ENCODE measurements around the gene COL4A6. TPM values are rescaled to one million over a fixed set of nuclear protein-coding genes. Genes with fewer than 3 reads are reported as not detected.

COL4A6 gene
- polyA plus RNA-seq, 1 donor = 6.8 TPM

- H3K9me3 ChIP-seq (ENCODE audit: control insufficient read depth, low read depth, low read length) = no peaks in the 10 kb centered on the region
- WGBS (ENCODE audit: insufficient coverage, low lambda C conversion rate) = no CpG with 5 or more reads among the region's 2 CpGs
- H3K4me1 ChIP-seq (ENCODE audit: control insufficient read depth, insufficient read depth, low read length) = no peaks in the 10 kb centered on the region
- no peaks in the 10 kb centered on the region for H3K36me3 ChIP-seq (ENCODE audit: control insufficient read depth, insufficient read depth, low read length)
- no peak overlapping the region for H3K4me3 ChIP-seq (ENCODE audit: low read length)
- H3K27ac ChIP-seq (ENCODE audit: low read length) = no peak overlapping the region
- peak in 1 of 2 donors; percentile 2 for DNase-seq
- H3K27me3 ChIP-seq (ENCODE audit: control insufficient read depth, insufficient read depth, low read length) = peaks cover 4% of the 10 kb centered on the region
These were observed 4.8 kb upstream of the COL4A6 start for GRCh38 chrX:108442901-108443464.

DNA sequence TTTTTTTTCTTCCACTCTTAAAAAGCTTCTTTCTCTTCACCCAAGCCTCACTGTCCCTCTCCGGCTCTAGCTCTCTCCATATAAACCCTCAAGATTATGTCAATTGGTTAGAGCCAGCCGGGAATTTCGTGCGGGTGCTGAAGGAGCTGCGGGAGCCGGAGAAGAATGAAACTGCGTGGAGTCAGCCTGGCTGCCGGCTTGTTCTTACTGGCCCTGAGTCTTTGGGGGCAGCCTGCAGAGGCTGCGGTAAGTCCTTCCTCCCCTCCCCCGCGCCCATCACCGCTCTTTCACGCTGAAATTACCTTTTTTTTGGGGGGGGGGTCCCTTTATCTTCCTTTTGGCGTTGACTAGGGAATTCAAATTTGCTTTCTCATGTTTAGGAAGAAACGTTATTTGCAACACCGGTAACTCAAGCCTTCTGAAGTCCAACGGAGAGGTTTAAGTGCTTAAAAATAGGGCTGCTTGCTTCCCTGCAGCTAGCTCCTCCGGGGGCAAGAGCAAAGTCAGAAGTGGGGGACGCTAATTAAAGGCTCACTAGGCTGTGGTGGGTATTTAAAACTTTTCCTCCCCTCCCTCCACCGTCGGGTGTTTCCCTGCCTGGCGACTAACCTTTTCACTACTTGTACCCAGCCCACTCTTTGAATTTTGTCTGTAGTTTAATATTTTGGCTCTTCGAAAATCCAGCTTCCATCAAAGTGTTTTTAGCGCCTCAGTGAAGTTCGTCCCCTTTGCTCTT is 1.9 kb upstream of the COL4A6 start:
- Histone ChIP-seq H3K9me3 (ENCODE audit: control insufficient read depth, low read depth, low read length) (no peaks in the 10 kb centered on the region), H3K36me3 (ENCODE audit: control insufficient read depth, insufficient read depth, low read length) (no peaks in the 10 kb centered on the region), H3K4me3 (ENCODE audit: low read length) (peak overlapping the region; percentile 60), H3K27me3 (ENCODE audit: control insufficient read depth, insufficient read depth, low read length) (peaks cover 5% of the 10 kb centered on the region), H3K27ac (ENCODE audit: low read length) (peak overlapping the region; percentile 30), H3K4me1 (ENCODE audit: control insufficient read depth, insufficient read depth, low read length) (no peaks in the 10 kb centered on the region)
- DNase-seq = no peak
- no CpG with 5 or more reads among the region's 25 CpGs for whole genome bisulfite sequencing (ENCODE audit: insufficient coverage, low lambda C conversion rate)

DNA sequence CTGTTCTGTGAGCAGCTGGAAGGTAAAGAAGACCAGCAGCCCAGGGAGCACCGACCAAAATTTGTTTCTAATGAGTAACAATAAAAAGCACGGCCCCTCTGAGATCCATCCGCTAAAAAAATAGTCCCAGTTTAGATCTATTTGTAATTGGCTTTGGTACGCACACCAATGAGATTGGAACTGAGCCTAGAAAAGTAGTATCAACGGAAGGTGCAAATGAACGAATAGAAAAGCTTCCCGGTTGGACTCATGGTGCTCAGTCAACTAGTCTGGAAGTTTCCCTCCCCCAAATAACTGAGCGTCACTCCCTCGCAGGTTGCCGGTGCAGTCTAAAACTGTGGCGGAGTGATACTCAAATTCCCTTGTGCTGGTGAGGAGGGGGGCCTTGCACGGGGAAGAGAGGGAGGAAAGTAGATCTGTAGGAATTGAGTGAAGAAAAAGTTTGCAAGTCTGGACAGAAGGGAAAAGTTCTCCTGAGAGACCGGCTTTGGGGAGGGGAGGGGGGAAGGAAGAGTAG is 1.3 kb upstream of the COL4A6 start, which contains the start of gene COL4A5:
Gene COL4A5 (plus strand): TSS at position 413 of the 517 bp plus-strand sequence. CDS start 288 bp downstream, outside the sequence.
- Histone ChIP-seq H3K4me3 (ENCODE audit: low read length) (peak within 1 kb of the TSS; percentile 60), H3K27ac (ENCODE audit: low read length) (peak within 1 kb of the TSS; percentile 30), H3K27me3 (ENCODE audit: control insufficient read depth, insufficient read depth, low read length) (peaks cover 5% of the 10 kb centered on the region), H3K36me3 (ENCODE audit: control insufficient read depth, insufficient read depth, low read length) (no peaks in the 10 kb centered on the region), H3K4me1 (ENCODE audit: control insufficient read depth, insufficient read depth, low read length) (no peaks in the 10 kb centered on the region), H3K9me3 (ENCODE audit: control insufficient read depth, low read depth, low read length) (no peaks in the 10 kb centered on the region)
- peak; percentile 24 to 77 for DNase-seq
- WGBS (ENCODE audit: insufficient coverage, low lambda C conversion rate) = no CpG with 5 or more reads among the region's 13 CpGs

- Histone ChIP-seq H3K27ac (ENCODE audit: low read length) (no peak overlapping the region), H3K9me3 (ENCODE audit: control insufficient read depth, low read depth, low read length) (no peaks in the 10 kb centered on the region), H3K36me3 (ENCODE audit: control insufficient read depth, insufficient read depth, low read length) (no peaks in the 10 kb centered on the region), H3K4me1 (ENCODE audit: control insufficient read depth, insufficient read depth, low read length) (no peaks in the 10 kb centered on the region), H3K27me3 (ENCODE audit: control insufficient read depth, insufficient read depth, low read length) (peaks cover 5% of the 10 kb centered on the region), H3K4me3 (ENCODE audit: low read length) (peak overlapping the region; percentile 33)
- DNase-seq = peak in 1 of 2 donors; percentile 5
- WGBS (ENCODE audit: insufficient coverage, low lambda C conversion rate) = no CpG with 5 or more reads among the region's 20 CpGs
These were observed 693 bp downstream of the COL4A6 start for GRCh38 chrX:108437349-108438109.

DNA sequence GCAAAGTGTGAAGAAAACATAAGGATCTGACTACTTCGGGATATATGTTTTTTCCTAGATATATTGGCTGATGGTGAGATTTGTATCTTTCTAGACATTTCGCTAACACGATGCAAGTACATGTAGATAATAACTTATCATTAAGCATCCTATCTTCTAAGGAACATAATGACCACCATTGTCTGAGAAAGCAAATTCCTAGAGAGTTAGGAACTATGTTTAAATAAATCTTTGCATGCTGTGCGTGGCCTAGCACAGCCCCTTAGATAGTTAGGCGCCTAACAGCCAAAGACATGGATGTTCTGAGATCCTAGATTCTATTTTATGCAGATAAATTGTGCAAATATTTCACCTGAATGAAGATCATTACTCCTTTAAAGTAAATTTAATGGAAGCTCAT is 3.0 kb downstream of the COL4A6 start:
- H3K9me3 ChIP-seq (ENCODE audit: control insufficient read depth, low read depth, low read length) = no peaks in the 10 kb centered on the region
- peaks cover 5% of the 10 kb centered on the region for H3K27me3 ChIP-seq (ENCODE audit: control insufficient read depth, insufficient read depth, low read length)
- no peak for DNase-seq
- H3K4me3 ChIP-seq (ENCODE audit: low read length) = no peak overlapping the region
- 60% methylated on average over 2 of the region's 5 CpGs for WGBS (ENCODE audit: insufficient coverage, low lambda C conversion rate)
- no peaks in the 10 kb centered on the region for H3K4me1 ChIP-seq (ENCODE audit: control insufficient read depth, insufficient read depth, low read length)
- H3K27ac ChIP-seq (ENCODE audit: low read length) = no peak overlapping the region
- H3K36me3 ChIP-seq (ENCODE audit: control insufficient read depth, insufficient read depth, low read length) = no peaks in the 10 kb centered on the region

- H3K27ac ChIP-seq (ENCODE audit: low read length) = no peak overlapping the region
- WGBS (ENCODE audit: insufficient coverage, low lambda C conversion rate) = no CpG with 5 or more reads among the region's 1 CpG
- no peaks in the 10 kb centered on the region for H3K9me3 ChIP-seq (ENCODE audit: control insufficient read depth, low read depth, low read length)
- no peaks in the 10 kb centered on the region for H3K27me3 ChIP-seq (ENCODE audit: control insufficient read depth, insufficient read depth, low read length)
- no peak for DNase-seq
- no peaks in the 10 kb centered on the region for H3K4me1 ChIP-seq (ENCODE audit: control insufficient read depth, insufficient read depth, low read length)
- H3K4me3 ChIP-seq (ENCODE audit: low read length) = no peak overlapping the region
- H3K36me3 ChIP-seq (ENCODE audit: control insufficient read depth, insufficient read depth, low read length) = no peaks in the 10 kb centered on the region
These were observed 12.0 kb downstream of the COL4A6 start for GRCh38 chrX:108426262-108426661.

GRCh38 chrX:108420481-108420880 is 17.7 kb downstream of the COL4A6 start:
- H3K27me3 ChIP-seq (ENCODE audit: control insufficient read depth, insufficient read depth, low read length) = no peaks in the 10 kb centered on the region
- no peak overlapping the region for H3K4me3 ChIP-seq (ENCODE audit: low read length)
- no CpG with 5 or more reads among the region's 1 CpG for WGBS (ENCODE audit: insufficient coverage, low lambda C conversion rate)
- no peak overlapping the region for H3K27ac ChIP-seq (ENCODE audit: low read length)
- no peak for DNase-seq
- H3K4me1 ChIP-seq (ENCODE audit: control insufficient read depth, insufficient read depth, low read length) = no peaks in the 10 kb centered on the region
- H3K9me3 ChIP-seq (ENCODE audit: control insufficient read depth, low read depth, low read length) = no peaks in the 10 kb centered on the region
- no peaks in the 10 kb centered on the region for H3K36me3 ChIP-seq (ENCODE audit: control insufficient read depth, insufficient read depth, low read length)

GRCh38 chrX:108419401-108419800 is 18.8 kb downstream of the COL4A6 start:
- DNase-seq = no peak
- no peak overlapping the region for H3K4me3 ChIP-seq (ENCODE audit: low read length)
- H3K9me3 ChIP-seq (ENCODE audit: control insufficient read depth, low read depth, low read length) = no peaks in the 10 kb centered on the region
- WGBS (ENCODE audit: insufficient coverage, low lambda C conversion rate) = no CpG with 5 or more reads among the region's 1 CpG
- no peaks in the 10 kb centered on the region for H3K27me3 ChIP-seq (ENCODE audit: control insufficient read depth, insufficient read depth, low read length)
- no peaks in the 10 kb centered on the region for H3K4me1 ChIP-seq (ENCODE audit: control insufficient read depth, insufficient read depth, low read length)
- H3K27ac ChIP-seq (ENCODE audit: low read length) = no peak overlapping the region
- H3K36me3 ChIP-seq (ENCODE audit: control insufficient read depth, insufficient read depth, low read length) = no peaks in the 10 kb centered on the region

GRCh38 chrX:108417257-108417656 is 21.0 kb downstream of the COL4A6 start:
- Histone ChIP-seq H3K4me1 (ENCODE audit: control insufficient read depth, insufficient read depth, low read length) (no peaks in the 10 kb centered on the region), H3K27me3 (ENCODE audit: control insufficient read depth, insufficient read depth, low read length) (no peaks in the 10 kb centered on the region), H3K36me3 (ENCODE audit: control insufficient read depth, insufficient read depth, low read length) (no peaks in the 10 kb centered on the region), H3K27ac (ENCODE audit: low read length) (no peak overlapping the region), H3K4me3 (ENCODE audit: low read length) (no peak overlapping the region), H3K9me3 (ENCODE audit: control insufficient read depth, low read depth, low read length) (no peaks in the 10 kb centered on the region)
- no CpG with 5 or more reads among the region's 1 CpG for WGBS (ENCODE audit: insufficient coverage, low lambda C conversion rate)
- no peak for DNase-seq

- Histone ChIP-seq H3K27ac (ENCODE audit: low read length) (no peak overlapping the region), H3K27me3 (ENCODE audit: control insufficient read depth, insufficient read depth, low read length) (no peaks in the 10 kb centered on the region), H3K9me3 (ENCODE audit: control insufficient read depth, low read depth, low read length) (no peaks in the 10 kb centered on the region), H3K4me1 (ENCODE audit: control insufficient read depth, insufficient read depth, low read length) (no peaks in the 10 kb centered on the region), H3K4me3 (ENCODE audit: low read length) (no peak overlapping the region), H3K36me3 (ENCODE audit: control insufficient read depth, insufficient read depth, low read length) (no peaks in the 10 kb centered on the region)
- no peak for DNase-seq
- no CpG with 5 or more reads among the region's 2 CpGs for WGBS (ENCODE audit: insufficient coverage, low lambda C conversion rate)
These were observed 22.3 kb downstream of the COL4A6 start for GRCh38 chrX:108415891-108416290.
